ENCODE results near the gene CYP3A4. TPM values are rescaled to one million over a fixed set of nuclear protein-coding genes. Genes with fewer than 3 reads are reported as not detected.

The CYP3A4 gene
- total and polyA plus RNA-seq, 2 of the 13 experiments (the other 11 are each of a cell fraction or from before 2014, with no cell fraction given) = 0.11 to 0.24 TPM

DNA sequence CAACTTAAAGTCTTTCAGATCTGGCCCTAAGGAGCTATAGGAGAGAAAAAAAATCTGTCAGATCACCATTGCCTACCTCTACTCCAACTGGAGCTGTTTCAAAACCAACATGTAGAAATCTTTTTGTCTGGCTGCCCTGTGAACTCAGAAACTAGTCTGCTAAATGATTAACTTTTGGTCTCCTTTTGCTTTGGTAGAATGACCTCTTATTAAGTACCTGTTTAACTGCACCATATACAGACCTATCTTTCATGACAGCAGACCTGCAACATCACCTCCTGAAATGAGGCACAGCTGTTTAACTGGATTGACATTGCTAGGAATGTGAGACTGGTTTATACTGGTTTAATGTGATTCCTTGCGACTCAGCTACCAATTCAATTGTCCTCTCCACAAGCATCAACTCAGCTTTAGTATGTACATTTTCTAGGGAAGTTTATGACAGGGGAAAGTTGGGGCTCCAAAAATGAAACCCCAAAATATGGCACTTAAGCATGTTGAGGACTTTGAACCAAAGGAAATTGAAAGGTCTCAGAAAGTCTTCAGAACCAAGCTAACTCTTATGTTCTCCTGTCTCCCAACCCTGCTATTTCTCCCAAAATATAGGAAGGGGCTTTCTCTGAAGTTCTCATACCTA is 45.7 kb upstream of the CYP3A4 start (continued):
- TF ChIP-seq, protein P1, sequence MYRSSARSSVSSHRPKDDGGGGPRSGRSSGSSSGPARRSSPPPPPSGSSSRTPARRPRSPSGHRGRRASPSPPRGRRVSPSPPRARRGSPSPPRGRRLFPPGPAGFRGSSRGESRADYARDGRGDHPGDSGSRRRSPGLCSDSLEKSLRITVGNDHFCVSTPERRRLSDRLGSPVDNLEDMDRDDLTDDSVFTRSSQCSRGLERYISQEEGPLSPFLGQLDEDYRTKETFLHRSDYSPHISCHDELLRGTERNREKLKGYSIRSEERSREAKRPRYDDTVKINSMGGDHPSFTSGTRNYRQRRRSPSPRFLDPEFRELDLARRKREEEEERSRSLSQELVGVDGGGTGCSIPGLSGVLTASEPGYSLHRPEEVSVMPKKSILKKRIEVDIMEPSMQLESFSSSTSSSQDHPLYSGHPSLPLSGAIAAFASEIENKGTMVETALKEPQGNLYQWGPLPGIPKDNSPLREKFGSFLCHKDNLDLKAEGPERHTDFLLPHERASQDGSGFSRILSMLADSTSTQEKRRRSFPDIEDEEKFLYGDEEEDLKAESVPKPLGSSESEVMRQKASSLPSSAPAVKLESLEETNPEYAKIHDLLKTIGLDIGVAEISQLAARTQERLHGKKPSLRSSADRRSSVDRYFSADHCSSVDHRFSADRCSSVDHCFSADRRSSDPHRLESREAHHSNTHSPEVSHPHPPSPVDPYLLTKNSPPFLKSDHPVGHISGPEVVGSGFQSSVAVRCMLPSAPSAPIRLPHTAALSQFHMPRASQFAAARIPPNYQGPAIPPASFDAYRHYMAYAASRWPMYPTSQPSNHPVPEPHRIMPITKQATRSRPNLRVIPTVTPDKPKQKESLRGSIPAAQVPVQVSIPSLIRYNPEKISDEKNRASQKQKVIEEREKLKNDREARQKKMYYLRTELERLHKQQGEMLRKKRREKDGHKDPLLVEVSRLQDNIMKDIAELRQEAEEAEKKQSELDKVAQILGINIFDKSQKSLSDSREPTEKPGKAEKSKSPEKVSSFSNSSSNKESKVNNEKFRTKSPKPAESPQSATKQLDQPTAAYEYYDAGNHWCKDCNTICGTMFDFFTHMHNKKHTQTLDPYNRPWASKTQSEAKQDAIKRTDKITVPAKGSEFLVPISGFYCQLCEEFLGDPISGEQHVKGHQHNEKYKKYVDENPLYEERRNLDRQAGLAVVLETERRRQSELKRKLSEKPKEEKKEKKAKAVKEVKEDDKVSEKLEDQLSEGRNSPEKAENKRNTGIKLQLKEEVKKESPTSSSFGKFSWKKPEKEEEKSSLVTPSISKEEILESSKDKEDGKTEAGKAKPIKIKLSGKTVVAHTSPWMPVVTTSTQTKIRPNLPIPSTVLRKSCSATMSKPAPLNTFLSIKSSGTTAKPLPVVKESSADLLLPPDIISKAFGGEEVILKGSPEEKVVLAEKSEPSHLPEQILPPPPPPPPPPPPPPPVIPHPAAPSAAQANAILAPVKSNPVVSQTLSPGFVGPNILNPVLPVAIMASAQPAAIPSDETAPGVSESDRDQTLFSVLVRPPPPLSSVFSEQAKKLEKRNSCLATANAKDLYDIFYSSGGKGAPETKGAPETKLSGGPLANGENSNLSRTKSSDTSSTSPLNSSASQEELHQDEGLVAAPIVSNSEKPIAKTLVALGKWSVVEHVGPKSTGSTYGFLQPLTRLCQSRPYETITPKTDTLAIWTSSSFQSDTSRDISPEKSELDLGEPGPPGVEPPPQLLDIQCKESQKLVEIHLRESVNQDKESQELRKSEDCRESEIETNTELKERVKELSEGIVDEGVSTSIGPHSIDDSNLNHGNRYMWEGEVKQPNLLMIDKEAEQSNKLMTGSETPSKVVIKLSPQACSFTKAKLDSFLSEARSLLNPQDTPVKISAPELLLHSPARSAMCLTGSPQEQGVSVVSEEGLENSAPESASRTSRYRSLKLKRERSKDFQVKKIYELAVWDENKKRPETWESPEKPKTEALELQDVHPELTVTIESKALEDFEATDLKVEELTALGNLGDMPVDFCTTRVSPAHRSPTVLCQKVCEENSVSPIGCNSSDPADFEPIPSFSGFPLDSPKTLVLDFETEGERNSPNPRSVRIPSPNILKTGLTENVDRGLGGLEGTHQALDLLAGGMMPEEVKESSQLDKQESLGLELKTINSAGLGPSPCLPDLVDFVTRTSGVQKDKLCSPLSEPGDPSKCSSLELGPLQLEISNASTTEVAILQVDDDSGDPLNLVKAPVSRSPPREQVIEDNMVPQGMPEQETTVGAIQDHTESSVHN (CRISPR knock-in tag; IDR thresholded peaks at IDR 0.05) = no peak
- TF ChIP-seq JUNB (CRISPR knock-in tag; IDR thresholded peaks at IDR 0.05; ENCODE audit: borderline replicate concordance) = no peak
- no peak for TF ChIP-seq NRL (CRISPR knock-in tag; IDR thresholded peaks at IDR 0.05; ENCODE audit: borderline replicate concordance)
- no peak for TF ChIP-seq IRX3 (CRISPR knock-in tag; IDR thresholded peaks at IDR 0.05; ENCODE audit: borderline replicate concordance, low read depth)
- TF ChIP-seq ZNF333 (CRISPR knock-in tag; IDR thresholded peaks at IDR 0.05; ENCODE audit: borderline replicate concordance) = no peak
- TF ChIP-seq CC2D1A (CRISPR knock-in tag; IDR thresholded peaks at IDR 0.05) = no peak
- no peak for TF ChIP-seq ARID2 (CRISPR knock-in tag; IDR thresholded peaks at IDR 0.05; ENCODE audit: borderline replicate concordance)
- no peak for TF ChIP-seq ZSCAN12 (CRISPR knock-in tag; IDR thresholded peaks at IDR 0.05)
- no peak; the same call in 1 of the 2 replicates for TF ChIP-seq RCOR2 (CRISPR knock-in tag; IDR thresholded peaks at IDR 0.05)
- no peak for TF ChIP-seq NFKBIZ (CRISPR knock-in tag; IDR thresholded peaks at IDR 0.05)
- no peak for TF ChIP-seq ZNF567 (CRISPR knock-in tag; IDR thresholded peaks at IDR 0.05; ENCODE audit: borderline replicate concordance)
- TF ChIP-seq, protein P2, sequence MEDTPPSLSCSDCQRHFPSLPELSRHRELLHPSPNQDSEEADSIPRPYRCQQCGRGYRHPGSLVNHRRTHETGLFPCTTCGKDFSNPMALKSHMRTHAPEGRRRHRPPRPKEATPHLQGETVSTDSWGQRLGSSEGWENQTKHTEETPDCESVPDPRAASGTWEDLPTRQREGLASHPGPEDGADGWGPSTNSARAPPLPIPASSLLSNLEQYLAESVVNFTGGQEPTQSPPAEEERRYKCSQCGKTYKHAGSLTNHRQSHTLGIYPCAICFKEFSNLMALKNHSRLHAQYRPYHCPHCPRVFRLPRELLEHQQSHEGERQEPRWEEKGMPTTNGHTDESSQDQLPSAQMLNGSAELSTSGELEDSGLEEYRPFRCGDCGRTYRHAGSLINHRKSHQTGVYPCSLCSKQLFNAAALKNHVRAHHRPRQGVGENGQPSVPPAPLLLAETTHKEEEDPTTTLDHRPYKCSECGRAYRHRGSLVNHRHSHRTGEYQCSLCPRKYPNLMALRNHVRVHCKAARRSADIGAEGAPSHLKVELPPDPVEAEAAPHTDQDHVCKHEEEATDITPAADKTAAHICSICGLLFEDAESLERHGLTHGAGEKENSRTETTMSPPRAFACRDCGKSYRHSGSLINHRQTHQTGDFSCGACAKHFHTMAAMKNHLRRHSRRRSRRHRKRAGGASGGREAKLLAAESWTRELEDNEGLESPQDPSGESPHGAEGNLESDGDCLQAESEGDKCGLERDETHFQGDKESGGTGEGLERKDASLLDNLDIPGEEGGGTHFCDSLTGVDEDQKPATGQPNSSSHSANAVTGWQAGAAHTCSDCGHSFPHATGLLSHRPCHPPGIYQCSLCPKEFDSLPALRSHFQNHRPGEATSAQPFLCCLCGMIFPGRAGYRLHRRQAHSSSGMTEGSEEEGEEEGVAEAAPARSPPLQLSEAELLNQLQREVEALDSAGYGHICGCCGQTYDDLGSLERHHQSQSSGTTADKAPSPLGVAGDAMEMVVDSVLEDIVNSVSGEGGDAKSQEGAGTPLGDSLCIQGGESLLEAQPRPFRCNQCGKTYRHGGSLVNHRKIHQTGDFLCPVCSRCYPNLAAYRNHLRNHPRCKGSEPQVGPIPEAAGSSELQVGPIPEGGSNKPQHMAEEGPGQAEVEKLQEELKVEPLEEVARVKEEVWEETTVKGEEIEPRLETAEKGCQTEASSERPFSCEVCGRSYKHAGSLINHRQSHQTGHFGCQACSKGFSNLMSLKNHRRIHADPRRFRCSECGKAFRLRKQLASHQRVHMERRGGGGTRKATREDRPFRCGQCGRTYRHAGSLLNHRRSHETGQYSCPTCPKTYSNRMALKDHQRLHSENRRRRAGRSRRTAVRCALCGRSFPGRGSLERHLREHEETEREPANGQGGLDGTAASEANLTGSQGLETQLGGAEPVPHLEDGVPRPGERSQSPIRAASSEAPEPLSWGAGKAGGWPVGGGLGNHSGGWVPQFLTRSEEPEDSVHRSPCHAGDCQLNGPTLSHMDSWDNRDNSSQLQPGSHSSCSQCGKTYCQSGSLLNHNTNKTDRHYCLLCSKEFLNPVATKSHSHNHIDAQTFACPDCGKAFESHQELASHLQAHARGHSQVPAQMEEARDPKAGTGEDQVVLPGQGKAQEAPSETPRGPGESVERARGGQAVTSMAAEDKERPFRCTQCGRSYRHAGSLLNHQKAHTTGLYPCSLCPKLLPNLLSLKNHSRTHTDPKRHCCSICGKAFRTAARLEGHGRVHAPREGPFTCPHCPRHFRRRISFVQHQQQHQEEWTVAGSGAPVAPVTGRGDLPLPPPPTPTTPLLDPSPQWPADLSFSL (CRISPR knock-in tag; IDR thresholded peaks at IDR 0.05) = no peak
- no peak; the same call in 1 of the 2 replicates for TF ChIP-seq NR2C2 (CRISPR knock-in tag; IDR thresholded peaks at IDR 0.05; ENCODE audit: borderline replicate concordance)
- 0 out of 2 replicates have a peak, but pooled peaks have one; percentile 57 for TF ChIP-seq ZNF510 (CRISPR knock-in tag; IDR thresholded peaks at IDR 0.05; ENCODE audit: low read depth)

All from HepG2 (cell line).